Left ventricle myocardium superior (tissue), 1 donor: ENCODE results near the gene LRIT2. TPM values are rescaled to one million over a fixed set of nuclear protein-coding genes. Genes with fewer than 3 reads are reported as not detected.
A peak's percentile ranks its signal among the peaks of the same experiment; 100 is the strongest.

ENCODE experiments used
- ATAC-seq: fragments of 200-7000 bp; cut with Tn5 transposase; one replicate; pipeline ENCODE4 v1.9.1; 2020; ENCODE audit warnings: mild to moderate bottlenecking, moderate library complexity
- DNase-seq: peaks from one replicate; pipeline ENCODE4 v3.0.0-alpha.2; 2020
- intact Hi-C: fragments of 100-400 bp; cut with micrococcal nuclease; formaldehyde crosslinking; loops from one replicate; pipeline ENCODE4 v1.11.0; 2022
- total RNA-seq: library from RNA; stranded (reverse); fragmentation: NEBNext Ultra II Directional; extraction: Animal tissue kit (Norgen Biotek cat#: 25700); gene quantifications from one replicate; pipeline ENCODE4 v1.2.1, GENCODE V29; 2021
- donor health status: DM: no; HTN: yes; CAD: no; lungs with severe emphysema.

Gene LRIT2
- total RNA-seq, 1 donor from 2014 or later = not detected

GRCh38 chr10:84214046-84214572 lies 11.2 kb downstream of the LRIT2 start:
- ATAC-seq (no peak), DNase-seq (no peak)
- intact Hi-C loops = no loop called here

- no peak for ATAC-seq
- intact Hi-C loops = no loop called here
- DNase-seq = no peak
Observed at GRCh38 chr10:84213076-84213475, 12.3 kb downstream of the LRIT2 start.

GRCh38 chr10:84212014-84212413 lies 13.3 kb downstream of the LRIT2 start:
- ATAC-seq (no peak), DNase-seq (no peak)
- intact Hi-C loops = no loop called here

- ATAC-seq (no peak), DNase-seq (no peak)
- intact Hi-C loops = no loop called here
Observed at GRCh38 chr10:84211566-84211965, 13.8 kb downstream of the LRIT2 start.

GRCh38 chr10:84208023-84208422 lies 17.3 kb downstream of the LRIT2 start:
- intact Hi-C loops = no loop called here

GRCh38 chr10:84205853-84206525 lies 19.4 kb downstream of the LRIT2 start:
- DNase-seq = no peak
- ATAC-seq = no peak
- intact Hi-C loops = no loop called here

More at GRCh38 chr10:84208023-84208422, 17.3 kb downstream of the LRIT2 start:
- no peak for DNase-seq
- ATAC-seq = no peak

- peak; percentile 80 for ATAC-seq
- intact Hi-C loops = no loop called here
- DNase-seq = peak; percentile 69
Observed at GRCh38 chr10:84205049-84205852, 20.1 kb downstream of the LRIT2 start.

GRCh38 chr10:84204610-84205009 lies 20.7 kb downstream of the LRIT2 start:
- DNase-seq (no peak), ATAC-seq (no peak)
- intact Hi-C loops = no loop called here

- intact Hi-C loops = no loop called here
- ATAC-seq (no peak), DNase-seq (no peak)
Observed at GRCh38 chr10:84204122-84204521, 21.2 kb downstream of the LRIT2 start.

GRCh38 chr10:84202349-84202748 lies 23.0 kb downstream of the LRIT2 start:
- intact Hi-C loops = no loop called here
- ATAC-seq (no peak), DNase-seq (no peak)

- ATAC-seq = no peak
- intact Hi-C loops = no loop called here
- DNase-seq = no peak
Observed at GRCh38 chr10:84201682-84202081, 23.7 kb downstream of the LRIT2 start.

- DNase-seq (no peak), ATAC-seq (no peak)
- intact Hi-C loops = no loop called here
Observed at GRCh38 chr10:84201244-84201606, 24.1 kb downstream of the LRIT2 start.

- ATAC-seq = no peak
- intact Hi-C loops = no loop called here
- DNase-seq = no peak
Observed at GRCh38 chr10:84200537-84201243, 24.7 kb downstream of the LRIT2 start.

- DNase-seq (no peak), ATAC-seq (no peak)
- intact Hi-C loops = no loop called here
Observed at GRCh38 chr10:84198206-84198915, 27.0 kb downstream of the LRIT2 start.

- intact Hi-C loops = no loop called here
- no peak for ATAC-seq
Observed at GRCh38 chr10:84197643-84198042, 27.7 kb downstream of the LRIT2 start.

GRCh38 chr10:84196941-84197340 lies 28.4 kb downstream of the LRIT2 start:
- ATAC-seq (peak; percentile 87), DNase-seq (peak; percentile 69)
- intact Hi-C loops = no loop called here

More at GRCh38 chr10:84197643-84198042, 27.7 kb downstream of the LRIT2 start:
- DNase-seq = no peak

- intact Hi-C loops = no loop called here
- DNase-seq (no peak), ATAC-seq (no peak)
Observed at GRCh38 chr10:84196083-84196482, 29.3 kb downstream of the LRIT2 start.

- intact Hi-C loops = no loop called here
- no peak for DNase-seq
- no peak for ATAC-seq
Observed at GRCh38 chr10:84195044-84195830, 30.1 kb downstream of the LRIT2 start.
